ENCODE data around the gene RREB1. TPM values are rescaled to one million over a fixed set of nuclear protein-coding genes. Genes with fewer than 3 reads are reported as not detected.

The RREB1 gene
- total RNA-seq, 4 donors from 2014 or later = 56.2 to 102 (median 62.6) TPM

DNA sequence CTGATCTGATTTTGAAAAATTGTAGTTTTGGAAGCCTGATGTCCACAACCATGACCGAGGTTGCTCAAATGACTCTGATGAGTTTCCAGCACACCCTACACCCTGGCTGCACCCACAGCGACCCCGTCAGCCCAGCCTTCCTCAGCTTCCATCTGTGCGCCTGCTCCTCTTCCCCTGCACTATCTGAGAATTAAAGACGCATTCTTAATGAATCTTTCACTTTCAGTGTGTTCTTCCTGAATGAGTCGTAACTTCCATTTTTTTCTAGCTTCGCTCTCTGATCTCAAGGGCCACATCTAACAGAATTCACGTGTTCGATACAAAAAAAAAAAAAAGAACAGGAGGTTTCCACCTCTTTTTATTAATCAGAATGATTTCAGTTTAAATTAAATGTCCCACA is 21.3 kb upstream of the RREB1 start:
- 30% methylated on average over 9 of the region's 9 CpGs for WGBS
- Histone ChIP-seq H3K4me1 (peaks cover 4% of the 10 kb centered on the region), H3K9me3 (no peaks in the 10 kb centered on the region), H3K36me3 (no peaks in the 10 kb centered on the region), H3K4me3 (peak overlapping the region; percentile 37), H3K27me3 (no peaks in the 10 kb centered on the region), H3K27ac (no peak overlapping the region)
- no peak for DNase-seq (ENCODE audit: low spot score in 2 of 2)
- TF ChIP-seq, protein P1, sequence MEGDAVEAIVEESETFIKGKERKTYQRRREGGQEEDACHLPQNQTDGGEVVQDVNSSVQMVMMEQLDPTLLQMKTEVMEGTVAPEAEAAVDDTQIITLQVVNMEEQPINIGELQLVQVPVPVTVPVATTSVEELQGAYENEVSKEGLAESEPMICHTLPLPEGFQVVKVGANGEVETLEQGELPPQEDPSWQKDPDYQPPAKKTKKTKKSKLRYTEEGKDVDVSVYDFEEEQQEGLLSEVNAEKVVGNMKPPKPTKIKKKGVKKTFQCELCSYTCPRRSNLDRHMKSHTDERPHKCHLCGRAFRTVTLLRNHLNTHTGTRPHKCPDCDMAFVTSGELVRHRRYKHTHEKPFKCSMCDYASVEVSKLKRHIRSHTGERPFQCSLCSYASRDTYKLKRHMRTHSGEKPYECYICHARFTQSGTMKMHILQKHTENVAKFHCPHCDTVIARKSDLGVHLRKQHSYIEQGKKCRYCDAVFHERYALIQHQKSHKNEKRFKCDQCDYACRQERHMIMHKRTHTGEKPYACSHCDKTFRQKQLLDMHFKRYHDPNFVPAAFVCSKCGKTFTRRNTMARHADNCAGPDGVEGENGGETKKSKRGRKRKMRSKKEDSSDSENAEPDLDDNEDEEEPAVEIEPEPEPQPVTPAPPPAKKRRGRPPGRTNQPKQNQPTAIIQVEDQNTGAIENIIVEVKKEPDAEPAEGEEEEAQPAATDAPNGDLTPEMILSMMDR (IDR thresholded peaks at IDR 0.05) = no peak
- no peak for TF ChIP-seq EP300 (IDR thresholded peaks at IDR 0.05)
- no peak for TF ChIP-seq POLR2A (IDR thresholded peaks at IDR 0.05)
- no peak for TF ChIP-seq POLR2AphosphoS5 (IDR thresholded peaks at IDR 0.05)

- Histone ChIP-seq H3K27me3 (no peaks in the 10 kb centered on the region), H3K9me3 (no peaks in the 10 kb centered on the region), H3K36me3 (no peaks in the 10 kb centered on the region), H3K4me1 (peaks cover 4% of the 10 kb centered on the region), H3K4me3 (peak overlapping the region; percentile 37), H3K27ac (no peak overlapping the region)
- DNase-seq (ENCODE audit: low spot score in 2 of 2) = no peak
- 29% methylated on average over 3 of the region's 3 CpGs for WGBS
- TF ChIP-seq, protein P1 (IDR thresholded peaks at IDR 0.05) = no peak
- TF ChIP-seq EP300 (IDR thresholded peaks at IDR 0.05) = no peak
- TF ChIP-seq POLR2A (IDR thresholded peaks at IDR 0.05) = no peak
- TF ChIP-seq POLR2AphosphoS5 (IDR thresholded peaks at IDR 0.05) = no peak
These were observed 20.7 kb upstream of the RREB1 start for GRCh38 chr6:7087066-7087465.

- 78% methylated on average over 7 of the region's 7 CpGs for WGBS
- H3K36me3 ChIP-seq = no peaks in the 10 kb centered on the region
- H3K9me3 ChIP-seq = no peaks in the 10 kb centered on the region
- TF ChIP-seq, protein P1 (IDR thresholded peaks at IDR 0.05) = no peak
- TF ChIP-seq POLR2A (IDR thresholded peaks at IDR 0.05) (no peak), EP300 (IDR thresholded peaks at IDR 0.05) (no peak), POLR2AphosphoS5 (IDR thresholded peaks at IDR 0.05) (no peak)
- peaks cover 4% of the 10 kb centered on the region for H3K4me1 ChIP-seq
- H3K27ac ChIP-seq = no peak overlapping the region
- no peak for DNase-seq (ENCODE audit: low spot score in 2 of 2)
- H3K27me3 ChIP-seq = no peaks in the 10 kb centered on the region
- H3K4me3 ChIP-seq = peak overlapping the region; percentile 37
These were observed 20.2 kb upstream of the RREB1 start for GRCh38 chr6:7087491-7087979.

DNA sequence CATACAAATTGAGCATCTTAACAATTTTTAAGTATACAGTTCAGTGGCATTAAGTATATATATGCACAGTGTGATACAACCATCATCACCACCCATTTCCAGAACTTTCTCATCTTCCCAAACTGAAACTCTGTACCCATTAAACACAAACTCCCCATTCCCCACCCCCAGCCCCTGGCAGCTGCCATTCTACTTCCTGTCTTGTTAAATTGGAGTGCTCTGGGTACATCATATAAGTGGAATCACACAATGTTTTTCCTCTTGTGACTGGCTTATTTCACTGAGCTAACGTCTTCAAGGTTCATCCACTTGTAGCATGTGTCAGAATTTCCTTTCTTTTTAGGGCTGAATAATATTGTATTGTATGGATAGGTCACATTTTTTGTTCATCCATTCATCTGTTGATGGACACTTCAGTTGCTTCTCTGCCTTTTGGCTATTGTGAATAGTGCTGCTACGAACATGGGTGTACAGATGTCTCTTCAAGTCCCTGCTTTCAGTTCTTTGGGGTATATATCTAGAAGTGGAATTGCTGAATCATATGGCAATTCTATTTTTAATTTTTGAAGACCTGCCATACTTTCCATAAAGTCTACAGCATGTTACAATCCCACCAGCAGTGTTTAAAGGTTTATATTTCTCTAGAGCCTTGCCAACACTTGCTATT is 19.6 kb upstream of the RREB1 start:
- no peak overlapping the region for H3K27ac ChIP-seq
- H3K4me1 ChIP-seq = peaks cover 4% of the 10 kb centered on the region
- H3K9me3 ChIP-seq = no peaks in the 10 kb centered on the region
- 89% methylated on average over 2 of the region's 2 CpGs for WGBS
- no peaks in the 10 kb centered on the region for H3K36me3 ChIP-seq
- no peak for DNase-seq (ENCODE audit: low spot score in 2 of 2)
- TF ChIP-seq EP300 (IDR thresholded peaks at IDR 0.05) (no peak), POLR2AphosphoS5 (IDR thresholded peaks at IDR 0.05) (no peak), POLR2A (IDR thresholded peaks at IDR 0.05) (no peak)
- TF ChIP-seq, protein P1 (IDR thresholded peaks at IDR 0.05) = no peak
- H3K27me3 ChIP-seq = no peaks in the 10 kb centered on the region
- no peak overlapping the region for H3K4me3 ChIP-seq

DNA sequence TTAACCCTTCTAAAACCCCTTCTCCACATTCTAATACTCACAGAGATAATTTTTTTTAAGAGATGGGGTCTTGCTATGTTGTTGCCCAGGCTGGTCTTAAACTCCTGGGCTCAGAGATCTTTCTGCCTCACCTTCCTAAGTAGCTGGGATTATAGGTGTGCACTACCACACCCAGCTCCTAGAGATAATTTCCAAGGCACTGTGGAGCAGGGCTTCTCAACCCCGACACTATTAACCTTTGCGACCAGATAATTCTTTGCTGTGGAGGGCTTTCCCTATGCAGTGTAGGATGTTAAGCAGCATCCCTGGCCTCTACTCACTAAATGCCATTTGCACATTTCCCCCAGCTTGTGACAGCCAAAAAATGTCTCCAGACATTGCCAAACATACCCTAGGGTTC is 8.8 kb upstream of the RREB1 start:
- Histone ChIP-seq H3K4me1 (no peaks in the 10 kb centered on the region), H3K36me3 (no peaks in the 10 kb centered on the region), H3K27me3 (no peaks in the 10 kb centered on the region), H3K27ac (no peak overlapping the region), H3K9me3 (no peaks in the 10 kb centered on the region), H3K4me3 (no peak overlapping the region)
- WGBS = 95% methylated on average over 2 of the region's 2 CpGs
- no peak for DNase-seq (ENCODE audit: low spot score in 2 of 2)
- TF ChIP-seq, protein P1 (IDR thresholded peaks at IDR 0.05) = no peak

All from suprapubic skin (tissue), 4 donors.